ENCODE measurements around the gene PSTPIP1. TPM values are rescaled to one million over a fixed set of nuclear protein-coding genes. Genes with fewer than 3 reads are reported as not detected.

Gene PSTPIP1
- total and polyA plus RNA-seq, 2 of the 4 experiments (the other 2 are of a cell fraction) = 0.36 to 1.1 TPM

DNA sequence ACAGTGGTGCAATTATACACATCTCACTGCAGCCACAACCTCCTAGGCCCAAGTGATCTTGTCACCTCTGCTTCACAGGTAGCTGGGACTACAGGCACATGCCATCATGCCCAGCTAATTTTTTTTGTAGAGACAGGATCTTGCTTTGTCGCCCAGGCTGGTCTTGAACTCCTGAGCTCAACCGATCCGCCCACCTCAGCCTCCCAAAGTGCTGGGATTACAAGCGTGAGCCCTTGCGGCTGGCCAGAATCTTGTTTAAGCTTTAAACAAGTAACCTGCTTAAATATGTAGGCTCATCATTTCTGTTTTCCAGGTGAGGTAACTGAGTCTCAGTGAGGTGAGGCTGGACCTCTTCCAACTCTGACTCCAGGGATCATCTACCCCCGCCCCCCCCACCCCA, 7.7 kb upstream of the PSTPIP1 start:
- Histone ChIP-seq H3K79me1 (ENCODE audit: low read depth in 1 of 2, low read length in 2 of 2) (no peaks in the 10 kb centered on the region), H4K5ac (ENCODE audit: low read depth, low read length) (no peak overlapping the region), H2BK15ac (ENCODE audit: low read depth, low read length) (no peak overlapping the region), H3K27ac (ENCODE audit: insufficient read depth, low read length) (no peak overlapping the region), H3K4me1 (ENCODE audit: control insufficient read depth, insufficient read depth, low read length) (no peaks in the 10 kb centered on the region), H3K4me3 (ENCODE audit: insufficient read depth, low read depth, low read length) (no peak overlapping the region), H2BK20ac (ENCODE audit: low read depth, low read length) (no peak overlapping the region), H2BK120ac (ENCODE audit: low read depth, low read length) (no peak overlapping the region), H4K20me1 (ENCODE audit: insufficient read depth, low read length) (no peaks in the 10 kb centered on the region), H2BK5ac (ENCODE audit: low read depth, low read length, poor library complexity, severe bottlenecking) (no peak overlapping the region), H3K56ac (ENCODE audit: extremely low read depth, insufficient read depth, low read length) (no peak overlapping the region), H4K8ac (ENCODE audit: low read depth in 2 of 2, low read length in 2 of 2) (no peak overlapping the region), H3K23ac (ENCODE audit: low read depth, low read length) (no peak overlapping the region), H4K91ac (ENCODE audit: insufficient read depth, low read depth, low read length) (no peak overlapping the region), H3K4me2 (ENCODE audit: low read depth, low read length) (no peak overlapping the region), H3K36me3 (ENCODE audit: control insufficient read depth, insufficient read depth, low read length) (no peaks in the 10 kb centered on the region), H3K9me1 (ENCODE audit: insufficient read depth, low read length) (0 out of 2 replicates have a peak, but pooled peaks cover 3% of the 10 kb centered on the region), H3K4ac (ENCODE audit: low read depth, low read length) (no peak overlapping the region), H2AK9ac (replicated peaks; ENCODE audit: low read depth, low read length, poor library complexity) (no peak overlapping the region), H3K27me3 (ENCODE audit: control insufficient read depth, insufficient read depth, low read length) (peaks cover 41% of the 10 kb centered on the region), H2AFZ (replicated peaks; ENCODE audit: low read length, poor library complexity) (no peak overlapping the region), H3K18ac (ENCODE audit: low read depth, low read length) (no peak overlapping the region), H3K9me3 (ENCODE audit: control insufficient read depth, insufficient read depth, low read length) (no peaks in the 10 kb centered on the region), H2AK5ac (ENCODE audit: low read depth, low read length) (no peak overlapping the region), H3K9ac (ENCODE audit: low read depth, low read length) (no peak overlapping the region), H3K14ac (replicated peaks; ENCODE audit: low read depth, low read length) (no peak overlapping the region)
- BruUV-seq (replicated peaks) = no TSS peak
- ChIA-PET POLR2A (ENCODE audit: unreplicated experiment) (no interaction called here), CTCF (no interaction called here)
- WGBS, 2 experiments (ENCODE audit: extremely low coverage in 2 of 2, insufficient read length in 1 of 2) = 100% methylated on average over 2 of the region's 6 CpGs; no CpG with 5 or more reads in 1 of the 2 experiments
- dilution Hi-C loops (cut with HindIII; ENCODE audit: low sequenced_read_pairs, unreplicated experiment) (no loop called here), intact Hi-C loops (cut with micrococcal nuclease) (no loop called here), in situ Hi-C loops (cut with MboI; ENCODE audit: low sequenced_read_pairs) (no loop called here)
- TF ChIP-seq NFE2L2 (IDR thresholded peaks at IDR 0.05; ENCODE audit: low read depth, low read length) (no peak), ELK1 (IDR thresholded peaks at IDR 0.05; ENCODE audit: borderline replicate concordance, low read depth, low read length) (no peak), MAZ (IDR thresholded peaks at IDR 0.05; ENCODE audit: borderline replicate concordance, low read depth, low read length) (no peak), POLR2A (IDR thresholded peaks at IDR 0.05; ENCODE audit: low read depth, low read length) (no peak), RCOR1 (IDR thresholded peaks at IDR 0.05; ENCODE audit: insufficient replicate concordance, low read length) (no peak), SMC3 (IDR thresholded peaks at IDR 0.05; ENCODE audit: low read depth, low read length) (no peak), CEBPB (IDR thresholded peaks at IDR 0.05; ENCODE audit: low read depth, low read length) (no peak), FOS (IDR thresholded peaks at IDR 0.05; ENCODE audit: low read depth, low read length) (no peak), RFX5 (IDR thresholded peaks at IDR 0.05; ENCODE audit: low read depth, low read length) (no peak), MXI1 (IDR thresholded peaks at IDR 0.05; ENCODE audit: borderline replicate concordance, low read depth, low read length) (no peak), RAD21 (IDR thresholded peaks at IDR 0.05; ENCODE audit: low read length) (no peak)
- TF ChIP-seq, protein P1, sequence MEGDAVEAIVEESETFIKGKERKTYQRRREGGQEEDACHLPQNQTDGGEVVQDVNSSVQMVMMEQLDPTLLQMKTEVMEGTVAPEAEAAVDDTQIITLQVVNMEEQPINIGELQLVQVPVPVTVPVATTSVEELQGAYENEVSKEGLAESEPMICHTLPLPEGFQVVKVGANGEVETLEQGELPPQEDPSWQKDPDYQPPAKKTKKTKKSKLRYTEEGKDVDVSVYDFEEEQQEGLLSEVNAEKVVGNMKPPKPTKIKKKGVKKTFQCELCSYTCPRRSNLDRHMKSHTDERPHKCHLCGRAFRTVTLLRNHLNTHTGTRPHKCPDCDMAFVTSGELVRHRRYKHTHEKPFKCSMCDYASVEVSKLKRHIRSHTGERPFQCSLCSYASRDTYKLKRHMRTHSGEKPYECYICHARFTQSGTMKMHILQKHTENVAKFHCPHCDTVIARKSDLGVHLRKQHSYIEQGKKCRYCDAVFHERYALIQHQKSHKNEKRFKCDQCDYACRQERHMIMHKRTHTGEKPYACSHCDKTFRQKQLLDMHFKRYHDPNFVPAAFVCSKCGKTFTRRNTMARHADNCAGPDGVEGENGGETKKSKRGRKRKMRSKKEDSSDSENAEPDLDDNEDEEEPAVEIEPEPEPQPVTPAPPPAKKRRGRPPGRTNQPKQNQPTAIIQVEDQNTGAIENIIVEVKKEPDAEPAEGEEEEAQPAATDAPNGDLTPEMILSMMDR (conservative IDR thresholded peaks at IDR 0.05; ENCODE audit: low read depth, low read length) = no peak
- TF ChIP-seq, protein P2, sequence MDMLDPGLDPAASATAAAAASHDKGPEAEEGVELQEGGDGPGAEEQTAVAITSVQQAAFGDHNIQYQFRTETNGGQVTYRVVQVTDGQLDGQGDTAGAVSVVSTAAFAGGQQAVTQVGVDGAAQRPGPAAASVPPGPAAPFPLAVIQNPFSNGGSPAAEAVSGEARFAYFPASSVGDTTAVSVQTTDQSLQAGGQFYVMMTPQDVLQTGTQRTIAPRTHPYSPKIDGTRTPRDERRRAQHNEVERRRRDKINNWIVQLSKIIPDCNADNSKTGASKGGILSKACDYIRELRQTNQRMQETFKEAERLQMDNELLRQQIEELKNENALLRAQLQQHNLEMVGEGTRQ (IDR thresholded peaks at IDR 0.05; ENCODE audit: low read depth, low read length) = no peak
- DNase-seq (no peak), ATAC-seq (ENCODE audit: low read depth) (no peak)
